ENCODE measurements around the gene MDN1.

GRCh38 chr6:89680551-89680950, 139.0 kb downstream of the MDN1 start:
- no peak for TF ChIP-seq CTCF (IDR thresholded peaks at IDR 0.05)
- TF ChIP-seq EP300 (IDR thresholded peaks at IDR 0.05) = no peak
- TF ChIP-seq POLR2A (IDR thresholded peaks at IDR 0.05) = no peak
- no peak for TF ChIP-seq POLR2AphosphoS5 (IDR thresholded peaks at IDR 0.05)

Data from stomach (tissue), 4 donors.